ENCODE data around the gene EYS. TPM values are rescaled to one million over a fixed set of nuclear protein-coding genes. Genes with fewer than 3 reads are reported as not detected.

The EYS gene
- total and polyA plus RNA-seq, 2 of the 13 experiments (the other 11 are each of a cell fraction or from before 2014, with no cell fraction given) = 0.04 to 0.07 TPM

DNA sequence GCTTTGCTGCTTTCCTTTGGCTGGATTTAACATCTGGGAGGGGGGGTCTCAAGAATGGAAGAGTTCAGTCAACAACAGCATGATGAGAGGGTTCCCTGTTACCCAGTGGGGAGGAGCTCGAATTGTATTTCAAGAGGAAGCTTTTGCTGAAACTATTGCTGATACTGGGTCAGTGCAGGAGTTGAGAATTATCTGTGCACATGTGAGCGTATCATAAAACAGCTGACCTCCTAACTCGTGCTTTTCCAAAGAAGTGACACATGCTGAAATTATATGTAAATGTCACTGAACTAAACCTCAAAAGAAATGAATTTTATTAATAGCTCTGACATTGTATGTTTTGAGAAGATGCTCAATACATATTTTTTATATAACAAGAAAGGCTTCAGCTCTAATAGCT, 1975.1 kb downstream of the EYS start:
- WGBS (ENCODE audit: low lambda C conversion rate) = 84% methylated on average over 3 of the region's 3 CpGs
- Histone ChIP-seq H3K4me1 (ENCODE audit: insufficient read depth, low read length) (0 out of 2 replicates have a peak, but pooled peaks cover 11% of the 10 kb centered on the region), H3K27ac (ENCODE audit: extremely low read length, insufficient read depth, low read length) (no peak overlapping the region), H3K9ac (ENCODE audit: insufficient read depth, low read depth, low read length) (no peak overlapping the region), H3K4me2 (ENCODE audit: low read depth, low read length) (no peak overlapping the region), H2AFZ (ENCODE audit: low read length) (no peak overlapping the region), H3K79me2 (ENCODE audit: insufficient read depth, low read length) (no peaks in the 10 kb centered on the region), H3K4me3 (replicated peaks in 1 of 3; ENCODE audit: insufficient read depth in 1 of 3, low read depth in 2 of 3, low read length in 3 of 3) (no peak overlapping the region), H3K27me3 (ENCODE audit: control insufficient read depth in 1 of 2, insufficient read depth in 2 of 2, low read length in 2 of 2) (no peaks in the 10 kb centered on the region), H3K36me3 (replicated peaks in 1 of 2; ENCODE audit: control insufficient read depth in 1 of 2, insufficient read depth in 2 of 2, low read length in 2 of 2) (peaks cover 0 to 1% of the 10 kb centered on the region in 2 experiments; a peak in 1 of 5 replicates), H4K20me1 (ENCODE audit: insufficient read depth, low read length) (no peaks in the 10 kb centered on the region), H3K9me3 (ENCODE audit: low read length) (no peaks in the 10 kb centered on the region)
- in situ Hi-C loops (cut with HindIII; ENCODE audit: extremely low pct_ligation_motif_present, low pct_unique_long_range_greater_than_20kb) = no loop called here
- BruUV-seq (replicated peaks) = TSS peak; percentile 2
- peak; percentile 23 for TF ChIP-seq RBM22 (optimal IDR thresholded peaks at IDR 0.05; ENCODE audit: low read length)
- no peak for TF ChIP-seq ZNF496 (CRISPR knock-in tag; IDR thresholded peaks at IDR 0.05; ENCODE audit: insufficient replicate concordance)
- POLR2A ChIA-PET = no interaction called here
- DNase-seq (ENCODE audit: low spot score) (no peak), FAIRE-seq (no peak), ATAC-seq (no peak)
- CTCF ChIA-PET (ENCODE audit: low intra/inter-chr PET ratio, low total read pairs) = no interaction called here
- intact Hi-C loops (cut with micrococcal nuclease; ENCODE audit: unreplicated experiment) = no loop called here

DNA sequence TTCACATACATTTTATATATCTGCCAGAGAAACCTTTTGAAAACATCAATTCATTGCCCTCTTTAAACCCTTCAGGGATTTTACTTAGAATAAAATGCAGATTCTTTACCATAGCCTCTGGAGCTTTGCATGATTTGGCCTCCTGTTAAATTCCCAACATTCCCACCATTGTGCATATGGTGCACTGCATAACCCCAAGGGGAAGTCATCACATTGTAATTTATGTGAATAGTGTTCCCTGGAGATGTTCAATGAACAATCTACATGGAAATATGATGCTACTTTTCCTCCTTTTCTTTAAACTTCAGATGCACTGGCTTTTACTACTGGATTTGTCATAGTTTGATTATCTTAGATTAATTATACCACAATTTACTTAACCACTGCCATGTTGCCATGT, 1976.7 kb downstream of the EYS start:
- in situ Hi-C loops (cut with HindIII; ENCODE audit: extremely low pct_ligation_motif_present, low pct_unique_long_range_greater_than_20kb) = no loop called here
- no peak for TF ChIP-seq CREM (IDR thresholded peaks at IDR 0.05)
- no peak for TF ChIP-seq CREM (CRISPR knock-in tag; IDR thresholded peaks at IDR 0.05)
- TF ChIP-seq FOXJ3 (CRISPR knock-in tag; IDR thresholded peaks at IDR 0.05; ENCODE audit: borderline replicate concordance) = no peak
- TF ChIP-seq, protein P1, sequence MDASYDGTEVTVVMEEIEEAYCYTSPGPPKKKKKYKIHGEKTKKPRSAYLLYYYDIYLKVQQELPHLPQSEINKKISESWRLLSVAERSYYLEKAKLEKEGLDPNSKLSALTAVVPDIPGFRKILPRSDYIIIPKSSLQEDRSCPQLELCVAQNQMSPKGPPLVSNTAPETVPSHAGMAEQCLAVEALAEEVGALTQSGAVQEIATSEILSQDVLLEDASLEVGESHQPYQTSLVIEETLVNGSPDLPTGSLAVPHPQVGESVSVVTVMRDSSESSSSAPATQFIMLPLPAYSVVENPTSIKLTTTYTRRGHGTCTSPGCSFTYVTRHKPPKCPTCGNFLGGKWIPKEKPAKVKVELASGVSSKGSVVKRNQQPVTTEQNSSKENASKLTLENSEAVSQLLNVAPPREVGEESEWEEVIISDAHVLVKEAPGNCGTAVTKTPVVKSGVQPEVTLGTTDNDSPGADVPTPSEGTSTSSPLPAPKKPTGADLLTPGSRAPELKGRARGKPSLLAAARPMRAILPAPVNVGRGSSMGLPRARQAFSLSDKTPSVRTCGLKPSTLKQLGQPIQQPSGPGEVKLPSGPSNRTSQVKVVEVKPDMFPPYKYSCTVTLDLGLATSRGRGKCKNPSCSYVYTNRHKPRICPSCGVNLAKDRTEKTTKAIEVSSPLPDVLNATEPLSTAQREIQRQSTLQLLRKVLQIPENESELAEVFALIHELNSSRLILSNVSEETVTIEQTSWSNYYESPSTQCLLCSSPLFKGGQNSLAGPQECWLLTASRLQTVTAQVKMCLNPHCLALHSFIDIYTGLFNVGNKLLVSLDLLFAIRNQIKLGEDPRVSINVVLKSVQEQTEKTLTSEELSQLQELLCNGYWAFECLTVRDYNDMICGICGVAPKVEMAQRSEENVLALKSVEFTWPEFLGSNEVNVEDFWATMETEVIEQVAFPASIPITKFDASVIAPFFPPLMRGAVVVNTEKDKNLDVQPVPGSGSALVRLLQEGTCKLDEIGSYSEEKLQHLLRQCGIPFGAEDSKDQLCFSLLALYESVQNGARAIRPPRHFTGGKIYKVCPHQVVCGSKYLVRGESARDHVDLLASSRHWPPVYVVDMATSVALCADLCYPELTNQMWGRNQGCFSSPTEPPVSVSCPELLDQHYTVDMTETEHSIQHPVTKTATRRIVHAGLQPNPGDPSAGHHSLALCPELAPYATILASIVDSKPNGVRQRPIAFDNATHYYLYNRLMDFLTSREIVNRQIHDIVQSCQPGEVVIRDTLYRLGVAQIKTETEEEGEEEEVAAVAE (CRISPR knock-in tag; IDR thresholded peaks at IDR 0.05; ENCODE audit: borderline replicate concordance) = no peak
- no peak for TF ChIP-seq ZNF121 (CRISPR knock-in tag; IDR thresholded peaks at IDR 0.05)
- TF ChIP-seq MZF1 (CRISPR knock-in tag; IDR thresholded peaks at IDR 0.05; ENCODE audit: borderline replicate concordance) = no peak
- no peak for TF ChIP-seq THAP11 (CRISPR knock-in tag; IDR thresholded peaks at IDR 0.05)
- no peak for TF ChIP-seq IRX3 (CRISPR knock-in tag; IDR thresholded peaks at IDR 0.05; ENCODE audit: borderline replicate concordance, low read depth)
- no peak for TF ChIP-seq HNRNPH1 (optimal IDR thresholded peaks at IDR 0.05; ENCODE audit: low read depth, low read length)
- TF ChIP-seq DNMT3B (CRISPR knock-in tag; conservative IDR thresholded peaks at IDR 0.05) = no peak
- TF ChIP-seq, protein P2, sequence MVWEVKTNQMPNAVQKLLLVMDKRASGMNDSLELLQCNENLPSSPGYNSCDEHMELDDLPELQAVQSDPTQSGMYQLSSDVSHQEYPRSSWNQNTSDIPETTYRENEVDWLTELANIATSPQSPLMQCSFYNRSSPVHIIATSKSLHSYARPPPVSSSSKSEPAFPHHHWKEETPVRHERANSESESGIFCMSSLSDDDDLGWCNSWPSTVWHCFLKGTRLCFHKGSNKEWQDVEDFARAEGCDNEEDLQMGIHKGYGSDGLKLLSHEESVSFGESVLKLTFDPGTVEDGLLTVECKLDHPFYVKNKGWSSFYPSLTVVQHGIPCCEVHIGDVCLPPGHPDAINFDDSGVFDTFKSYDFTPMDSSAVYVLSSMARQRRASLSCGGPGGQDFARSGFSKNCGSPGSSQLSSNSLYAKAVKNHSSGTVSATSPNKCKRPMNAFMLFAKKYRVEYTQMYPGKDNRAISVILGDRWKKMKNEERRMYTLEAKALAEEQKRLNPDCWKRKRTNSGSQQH (CRISPR knock-in tag; IDR thresholded peaks at IDR 0.05; ENCODE audit: low read depth) = no peak
- TF ChIP-seq ZNF772 (CRISPR knock-in tag; IDR thresholded peaks at IDR 0.05) = no peak
- TF ChIP-seq ATF7 (IDR thresholded peaks at IDR 0.05) = no peak
- TF ChIP-seq ATF7 (CRISPR knock-in tag; IDR thresholded peaks at IDR 0.05) = no peak

More for the DNA sequence above, 1976.7 kb downstream of the EYS start:
- intact Hi-C loops (cut with micrococcal nuclease; ENCODE audit: unreplicated experiment) = no loop called here
- CTCF ChIA-PET (ENCODE audit: low intra/inter-chr PET ratio, low total read pairs) = no interaction called here
- Histone ChIP-seq H3K9ac (ENCODE audit: insufficient read depth, low read depth, low read length) (no peak overlapping the region), H3K9me3 (ENCODE audit: low read length) (no peaks in the 10 kb centered on the region), H3K4me3 (replicated peaks in 1 of 3; ENCODE audit: insufficient read depth in 1 of 3, low read depth in 2 of 3, low read length in 3 of 3) (no peak overlapping the region), H3K27me3 (ENCODE audit: control insufficient read depth in 1 of 2, insufficient read depth in 2 of 2, low read length in 2 of 2) (no peaks in the 10 kb centered on the region), H3K27ac (ENCODE audit: extremely low read length, insufficient read depth, low read length) (no peak overlapping the region), H2AFZ (ENCODE audit: low read length) (no peak overlapping the region), H3K4me1 (ENCODE audit: insufficient read depth, low read length) (peaks cover 20% of the 10 kb centered on the region), H3K36me3 (replicated peaks in 1 of 2; ENCODE audit: control insufficient read depth in 1 of 2, insufficient read depth in 2 of 2, low read length in 2 of 2) (peaks cover 0 to 1% of the 10 kb centered on the region in 2 experiments; a peak in 1 of 5 replicates), H3K4me2 (ENCODE audit: low read depth, low read length) (no peak overlapping the region), H4K20me1 (ENCODE audit: insufficient read depth, low read length) (no peaks in the 10 kb centered on the region), H3K79me2 (ENCODE audit: insufficient read depth, low read length) (no peaks in the 10 kb centered on the region)
- no peak for DNase-seq (ENCODE audit: low spot score)
- POLR2A ChIA-PET = no interaction called here
- no peak for FAIRE-seq
- no TSS peak for BruUV-seq (replicated peaks)
- ATAC-seq = no peak

Data from HepG2 (cell line).